GM12865 (cell line): Measurements from ENCODE around the gene LDLRAP1.

Source experiments
- DNase-seq: peaks from one replicate; pipeline ENCODE4 v3.0.0; 2010; ENCODE audit warnings: low read depth
- H3K4me3 ChIP-seq: 2 replicates; pipeline ENCODE4 v1.5.1; 2011; ENCODE audit warnings: mild to moderate bottlenecking, low read depth, low read length, control low read depth
- CTCF ChIP-seq: IDR thresholded peaks from 2 replicates; pipeline ENCODE4 v1.5.1; 2011; ENCODE audit warnings: low read length, control low read depth, low read depth, inconsistent platforms; ENCODE audit not compliant: insufficient read depth; ENCODE audit errors: missing control alignments

The LDLRAP1 gene

GRCh38 chr1:25544243-25544764 is 898 bp downstream of the LDLRAP1 start:
- no peak for DNase-seq
- TF ChIP-seq CTCF, result no peak
- H3K4me3 ChIP-seq, result peak overlapping the region; percentile 82

- H3K4me3 ChIP-seq, result peak overlapping the region; percentile 82
- DNase-seq, result no peak
- TF ChIP-seq CTCF, result no peak
Observed at GRCh38 chr1:25544819-25545218, 1.4 kb downstream of the LDLRAP1 start.

- no peak for TF ChIP-seq CTCF
- no peak overlapping the region for H3K4me3 ChIP-seq
Observed at GRCh38 chr1:25545767-25546166, 2.4 kb downstream of the LDLRAP1 start.

GRCh38 chr1:25546193-25546592 is 2.8 kb downstream of the LDLRAP1 start:
- no peak for TF ChIP-seq CTCF
- H3K4me3 ChIP-seq, result no peak overlapping the region
- no peak for DNase-seq

More at GRCh38 chr1:25545767-25546166, 2.4 kb downstream of the LDLRAP1 start:
- DNase-seq, result no peak

GRCh38 chr1:25548601-25549000 is 5.2 kb downstream of the LDLRAP1 start:
- peak overlapping the region; percentile 46 for H3K4me3 ChIP-seq
- no peak for TF ChIP-seq CTCF

GRCh38 chr1:25549273-25550154 is 6.1 kb downstream of the LDLRAP1 start:
- H3K4me3 ChIP-seq, result peak overlapping the region; percentile 46
- DNase-seq, result peak; percentile 96
- TF ChIP-seq CTCF, result no peak

More at GRCh38 chr1:25548601-25549000, 5.2 kb downstream of the LDLRAP1 start:
- DNase-seq, result no peak
